ENCODE data around the gene ZNF608. TPM values are rescaled to one million over a fixed set of nuclear protein-coding genes. Genes with fewer than 3 reads are reported as not detected.

Gene ZNF608
- total RNA-seq, 1 donor from 2014 or later = 63.0 TPM

DNA sequence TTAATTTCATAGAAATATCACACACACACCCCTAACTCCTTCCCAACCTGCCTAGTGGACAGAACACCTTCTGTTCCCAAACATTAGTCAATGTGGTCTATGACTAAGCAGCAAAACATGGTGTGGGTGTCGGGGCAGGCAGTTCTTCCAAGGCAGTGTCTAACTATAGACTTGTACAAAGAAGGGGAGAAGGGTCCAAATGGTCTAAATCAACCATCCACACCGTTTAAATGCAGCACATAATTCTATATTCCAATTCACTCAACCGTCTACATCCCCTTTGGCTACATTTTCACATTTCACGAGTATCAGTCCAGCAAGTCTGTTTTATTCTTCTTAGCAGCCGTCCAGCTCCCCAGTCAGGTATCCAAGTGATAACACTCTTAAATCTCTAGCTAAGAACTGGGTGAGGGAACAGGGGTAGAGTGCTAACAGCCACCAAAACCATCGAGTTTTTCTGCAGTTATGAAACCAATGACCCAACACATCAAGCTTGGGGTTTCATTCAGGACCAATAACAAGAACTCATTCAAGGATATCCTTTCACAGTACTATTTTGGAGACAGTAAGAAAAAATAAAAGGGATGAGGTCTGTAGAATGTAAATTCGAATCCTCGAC lies 3.3 kb downstream of the ZNF608 start:
- no peak for DNase-seq (ENCODE audit: extremely low spot score, unreplicated experiment)
- Mint-ChIP-seq H3K9me3 (no peaks in the 10 kb centered on the region), H3K4me1 (ENCODE audit: unreplicated experiment) (peaks cover 32% of the 10 kb centered on the region), H3K36me3 (no peaks in the 10 kb centered on the region), H3K27me3 (no peaks in the 10 kb centered on the region), H3K4me3 (no peak overlapping the region), H3K27ac (no peak overlapping the region)
- TF ChIP-seq CTCF (conservative IDR thresholded peaks at IDR 0.05) = no peak

DNA sequence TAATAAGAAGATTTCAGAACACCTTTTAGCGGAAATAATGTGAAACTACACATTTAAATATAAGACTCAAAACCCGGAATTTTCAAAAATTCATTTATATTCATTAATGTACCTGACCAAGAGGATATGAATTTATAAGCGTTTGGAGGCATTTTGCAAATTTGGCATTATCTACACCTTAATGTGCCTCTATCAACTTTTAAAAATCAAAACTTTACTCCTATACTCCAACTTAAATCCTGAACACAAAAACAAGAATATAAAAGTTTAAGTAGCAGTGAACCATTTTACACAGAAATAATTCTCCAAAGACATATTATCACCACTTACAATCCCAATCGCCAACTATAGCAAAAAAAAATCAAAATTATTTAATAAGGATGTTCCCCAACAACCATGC lies 3.9 kb downstream of the ZNF608 start:
- TF ChIP-seq CTCF (conservative IDR thresholded peaks at IDR 0.05) = peak; percentile 31
- H3K27ac Mint-ChIP-seq = no peak overlapping the region
- H3K9me3 Mint-ChIP-seq = no peaks in the 10 kb centered on the region
- no peak overlapping the region for H3K4me3 Mint-ChIP-seq
- H3K4me1 Mint-ChIP-seq (ENCODE audit: unreplicated experiment) = peaks cover 38% of the 10 kb centered on the region
- no peaks in the 10 kb centered on the region for H3K27me3 Mint-ChIP-seq
- DNase-seq (ENCODE audit: extremely low spot score, unreplicated experiment) = no peak
- H3K36me3 Mint-ChIP-seq = no peaks in the 10 kb centered on the region

- TF ChIP-seq CTCF (conservative IDR thresholded peaks at IDR 0.05) = no peak
- no peak overlapping the region for H3K4me3 Mint-ChIP-seq
- no peak for DNase-seq (ENCODE audit: extremely low spot score, unreplicated experiment)
- H3K4me1 Mint-ChIP-seq (ENCODE audit: unreplicated experiment) = peaks cover 44% of the 10 kb centered on the region
- H3K9me3 Mint-ChIP-seq = no peaks in the 10 kb centered on the region
- H3K36me3 Mint-ChIP-seq = no peaks in the 10 kb centered on the region
- H3K27ac Mint-ChIP-seq = no peak overlapping the region
- no peaks in the 10 kb centered on the region for H3K27me3 Mint-ChIP-seq
Observed at GRCh38 chr5:124741711-124742496, 4.5 kb downstream of the ZNF608 start.

GRCh38 chr5:124740991-124741583 lies 5.4 kb downstream of the ZNF608 start:
- Mint-ChIP-seq H3K4me3 (no peak overlapping the region), H3K27me3 (no peaks in the 10 kb centered on the region), H3K4me1 (ENCODE audit: unreplicated experiment) (peaks cover 52% of the 10 kb centered on the region), H3K36me3 (no peaks in the 10 kb centered on the region), H3K9me3 (no peaks in the 10 kb centered on the region), H3K27ac (no peak overlapping the region)
- DNase-seq (ENCODE audit: extremely low spot score, unreplicated experiment) = no peak
- TF ChIP-seq CTCF (conservative IDR thresholded peaks at IDR 0.05) = no peak

GRCh38 chr5:124740071-124740470 lies 6.4 kb downstream of the ZNF608 start:
- H3K36me3 Mint-ChIP-seq = no peaks in the 10 kb centered on the region
- H3K4me3 Mint-ChIP-seq = peak overlapping the region; percentile 70
- H3K27me3 Mint-ChIP-seq = no peaks in the 10 kb centered on the region
- no peaks in the 10 kb centered on the region for H3K9me3 Mint-ChIP-seq
- H3K4me1 Mint-ChIP-seq (ENCODE audit: unreplicated experiment) = peaks cover 62% of the 10 kb centered on the region
- peak overlapping the region; percentile 48 for H3K27ac Mint-ChIP-seq
- no peak for TF ChIP-seq CTCF (conservative IDR thresholded peaks at IDR 0.05)
- no peak for DNase-seq (ENCODE audit: extremely low spot score, unreplicated experiment)
